Adrenal gland (tissue), 12 donors: ENCODE results near the gene TDRD9. TPM values are rescaled to one million over a fixed set of nuclear protein-coding genes. Genes with fewer than 3 reads are reported as not detected.
"Not testable (repeated sequence)": the region's sequence is repeated elsewhere in the genome, so short reads cannot be mapped to it uniquely, and the experiment has no call there.

Experiments
- DNase-seq, 7 donors: peaks; one replicate each; pipeline ENCODE4 v3.0.0-alpha.2; 2019 to 2020
- H3K27ac ChIP-seq, 5 donors: fragments of 200-600 bp; sonication (generic) in 4 of 5; 1 replicate in 3 of 5; 2 replicates in 2 of 5; pipeline versions ENCODE4 v1.5.1 to v1.8.0; 2016 to 2020; ENCODE audit warnings: mild to moderate bottlenecking in 1 of 5
- H3K27me3 ChIP-seq: fragments of 200-600 bp; 2 replicates; pipeline ENCODE4 v1.8.0; 2021
- H3K36me3 ChIP-seq, 2 donors: fragments of 200-600 bp; replicated peaks in 1 of 2; 1 replicate in 1 of 2; 2 replicates in 1 of 2; pipeline versions ENCODE4 v1.5.1 to v1.8.0; 2018 to 2022
- H3K4me1 ChIP-seq, 2 donors: fragments of 200-600 bp; replicated peaks in 1 of 2; 1 replicate in 1 of 2; 2 replicates in 1 of 2; pipeline versions ENCODE4 v1.5.1 to v1.8.0; 2018 to 2021
- H3K4me3 ChIP-seq, 4 donors: fragments of 200-600 bp; sonication (generic) in 3 of 4; one replicate each; pipeline ENCODE4 v1.5.1; 2016 to 2018
- H3K9me3 ChIP-seq, 3 donors: fragments of 200-600 bp; sonication (generic) in 1 of 3; replicated peaks in 1 of 3; 1 replicate in 2 of 3; 2 replicates in 1 of 3; pipeline versions ENCODE4 v1.5.1 to v1.8.0; 2016 to 2021
- POLR2A ChIP-seq, 2 donors: fragments of 450-650 bp; IDR thresholded peaks; one replicate each; pipeline ENCODE4 v1.6.1; 2017; ENCODE audit warnings: antibody characterized with exemption in 2 of 2, mild to moderate bottlenecking in 2 of 2, moderate library complexity in 1 of 2
- WGBS, 4 donors: extraction: QIAGEN DNeasy Blood & Tissue Kit in 2 of 4; methylation state at CpG; one replicate each; pipeline versions ENCODE4 v1.1.5 to v1.1.7; 2013 to 2017; 5-methylcytosine and 5-hydroxymethylcytosine counted together
- intact Hi-C, 2 donors: fragments of 100-400 bp; cut with DNase I; formaldehyde crosslinking; loops; one replicate each; pipeline versions ENCODE4 v1.14.1 to v1.15.0; 2022 to 2023
- polyA plus RNA-seq, 3 donors: library from polyadenylated mRNA; stranded (reverse); fragments of 200-250 nt in 2 of 3; fragments of 350-450 nt in 1 of 3; fragmentation: Illumina TruSeq in 1 of 3; extraction: RNeasy Lipid Tissue Mini Kit (QIAGEN cat#74804) in 1 of 3; gene quantifications; one replicate each; pipeline ENCODE4 v1.2.3, GENCODE V29; 2013 to 2014
- total RNA-seq, 9 donors: library from RNA; depleted of rRNA in 4 of 9; stranded (reverse); fragments of >200 nt in 4 of 9; fragments of 120-200 nt in 1 of 9; fragmentation: NEBNext Ultra II Directional in 1 of 9; extraction: Animal tissue kit (Norgen Biotek cat#: 25700) in 1 of 9; gene quantifications; one replicate each; pipeline versions ENCODE4 v1.1.0 to v1.2.4, GENCODE V29; 2013 to 2023
- TF ChIP-seq, protein P1 (sequence below), 6 experiments: fragments of 450-650 bp in 4 of 6; fragments of 200-600 bp in 2 of 6; sonication (generic) in 1 of 6; IDR thresholded peaks; 1 replicate in 5 of 6; 2 replicates in 1 of 6; pipeline versions ENCODE4 v1.5.1 to v1.8.0; 2016 to 2021; ENCODE audit warnings: antibody characterized with exemption in 6 of 6, mild to moderate bottlenecking in 2 of 6, moderate library complexity in 1 of 6
- donor health status: healthy with polysubstance abuse.
- donor health status: Bipolar disorder and iron deficiency.
- donor health status: DM: yes; HTN: yes; CAD: no.
- donor health status: DM: no; HTN: no; CAD: no.
- donor health status: DM: no; HTN: no; CAD: no.
- donor health status: DM: yes; HTN: yes; CAD: no.

The TDRD9 gene
- total and polyA plus RNA-seq, 12 donors: 0.06 to 7.8 (median 3.0) TPM

DNA sequence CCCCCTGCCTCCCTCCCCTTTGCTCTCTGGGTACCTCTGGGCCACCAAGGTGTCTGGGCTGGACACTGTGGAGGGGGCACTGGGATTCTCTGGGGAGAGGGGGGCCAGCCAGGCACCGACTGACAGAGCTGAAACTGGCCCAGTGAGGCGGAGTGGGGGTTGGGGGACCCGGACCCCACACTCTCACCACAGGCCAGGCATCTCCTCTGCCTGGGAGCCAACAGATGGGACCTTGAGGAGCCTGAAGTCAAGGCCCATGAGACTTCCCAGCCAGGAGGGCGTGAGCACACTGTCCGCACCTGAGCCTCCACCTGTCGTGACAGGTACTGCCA is 41.1 kb upstream of the TDRD9 start:
- intact Hi-C loops: no loop called here
- no peaks in the 10 kb centered on the region for H3K9me3 ChIP-seq
- H3K27me3 ChIP-seq: no peaks in the 10 kb centered on the region
- TF ChIP-seq, protein P1, sequence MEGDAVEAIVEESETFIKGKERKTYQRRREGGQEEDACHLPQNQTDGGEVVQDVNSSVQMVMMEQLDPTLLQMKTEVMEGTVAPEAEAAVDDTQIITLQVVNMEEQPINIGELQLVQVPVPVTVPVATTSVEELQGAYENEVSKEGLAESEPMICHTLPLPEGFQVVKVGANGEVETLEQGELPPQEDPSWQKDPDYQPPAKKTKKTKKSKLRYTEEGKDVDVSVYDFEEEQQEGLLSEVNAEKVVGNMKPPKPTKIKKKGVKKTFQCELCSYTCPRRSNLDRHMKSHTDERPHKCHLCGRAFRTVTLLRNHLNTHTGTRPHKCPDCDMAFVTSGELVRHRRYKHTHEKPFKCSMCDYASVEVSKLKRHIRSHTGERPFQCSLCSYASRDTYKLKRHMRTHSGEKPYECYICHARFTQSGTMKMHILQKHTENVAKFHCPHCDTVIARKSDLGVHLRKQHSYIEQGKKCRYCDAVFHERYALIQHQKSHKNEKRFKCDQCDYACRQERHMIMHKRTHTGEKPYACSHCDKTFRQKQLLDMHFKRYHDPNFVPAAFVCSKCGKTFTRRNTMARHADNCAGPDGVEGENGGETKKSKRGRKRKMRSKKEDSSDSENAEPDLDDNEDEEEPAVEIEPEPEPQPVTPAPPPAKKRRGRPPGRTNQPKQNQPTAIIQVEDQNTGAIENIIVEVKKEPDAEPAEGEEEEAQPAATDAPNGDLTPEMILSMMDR (IDR thresholded peaks at IDR 0.05): no peak
- no peak for TF ChIP-seq POLR2A (IDR thresholded peaks at IDR 0.05)
- H3K36me3 ChIP-seq: no peaks in the 10 kb centered on the region
- H3K4me1 ChIP-seq: peaks cover 4 to 16% of the 10 kb centered on the region in 2 donors
- no peak overlapping the region for H3K4me3 ChIP-seq
- no peak overlapping the region for H3K27ac ChIP-seq
- DNase-seq: no peak
- WGBS, 4 donors: 60 to 92% (median 89%) methylated on average over 1 to 6 of the region's 6 CpGs

DNA sequence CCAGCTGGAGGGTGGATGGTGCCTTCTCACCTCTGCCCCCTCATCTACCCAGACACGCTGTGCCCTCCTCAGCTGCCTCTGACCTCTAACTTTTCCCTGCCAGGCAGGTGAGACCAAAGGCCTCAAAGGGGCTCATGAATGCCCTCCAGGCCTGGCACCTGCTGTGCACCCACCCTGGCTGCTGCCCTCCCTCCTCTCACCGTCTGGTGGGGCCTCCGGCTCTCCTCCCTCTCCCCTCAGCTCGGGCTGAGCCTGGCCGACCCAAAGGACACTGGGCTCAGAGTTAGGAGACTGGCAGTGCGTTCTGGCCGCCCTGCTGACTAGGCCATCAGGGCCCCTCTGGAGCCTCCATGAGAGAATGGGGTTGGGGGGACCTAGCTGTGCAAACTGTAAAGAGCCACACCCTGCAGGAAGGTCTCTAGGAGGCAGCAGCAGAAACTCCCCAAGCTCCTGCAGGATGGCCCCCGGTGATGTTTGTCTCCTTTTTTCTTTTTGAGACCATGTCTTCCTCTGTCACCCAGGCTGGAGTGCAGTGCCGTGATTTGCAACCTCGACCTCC is 40.6 kb upstream of the TDRD9 start:
- WGBS, 4 donors: 85 to 94% (median 90%) methylated on average over 5 to 10 of the region's 10 CpGs
- intact Hi-C loops: no loop called here
- no peak for TF ChIP-seq POLR2A (IDR thresholded peaks at IDR 0.05)
- TF ChIP-seq, protein P1 (IDR thresholded peaks at IDR 0.05): no peak

DNA sequence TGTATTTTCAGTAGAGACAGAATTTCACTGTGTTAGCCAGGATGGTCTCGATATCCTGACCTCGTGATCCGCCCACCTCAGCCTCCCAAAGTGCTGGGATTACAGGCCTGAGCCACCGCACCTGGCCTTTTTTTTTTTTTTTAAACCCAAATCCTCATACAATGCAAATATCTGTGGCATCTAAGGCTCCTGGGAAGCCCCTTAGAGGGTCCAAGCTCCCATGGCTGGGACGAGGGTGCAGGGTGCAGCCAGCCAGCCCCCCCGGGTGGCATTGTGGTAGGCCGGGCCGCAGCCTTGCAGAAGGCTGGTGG is 39.3 kb upstream of the TDRD9 start:
- H3K27ac ChIP-seq, H3K27me3 ChIP-seq, DNase-seq, H3K9me3 ChIP-seq, intact Hi-C loops, H3K36me3 ChIP-seq, H3K4me3 ChIP-seq: not testable (repeated sequence)
- H3K4me1 ChIP-seq: peaks cover 4 to 12% of the 10 kb centered on the region in 2 donors
- WGBS, 4 donors: 53 to 93% (median 80%) methylated on average over 4 to 8 of the region's 8 CpGs

More for the DNA sequence above, 40.6 kb upstream of the TDRD9 start:
- no peak for DNase-seq
- Histone ChIP-seq H3K4me3 (no peak overlapping the region), H3K27ac (no peak overlapping the region), H3K4me1 (peaks cover 4 to 12% of the 10 kb centered on the region in 2 donors), H3K9me3 (no peaks in the 10 kb centered on the region), H3K36me3 (no peaks in the 10 kb centered on the region), H3K27me3 (no peaks in the 10 kb centered on the region)

DNA sequence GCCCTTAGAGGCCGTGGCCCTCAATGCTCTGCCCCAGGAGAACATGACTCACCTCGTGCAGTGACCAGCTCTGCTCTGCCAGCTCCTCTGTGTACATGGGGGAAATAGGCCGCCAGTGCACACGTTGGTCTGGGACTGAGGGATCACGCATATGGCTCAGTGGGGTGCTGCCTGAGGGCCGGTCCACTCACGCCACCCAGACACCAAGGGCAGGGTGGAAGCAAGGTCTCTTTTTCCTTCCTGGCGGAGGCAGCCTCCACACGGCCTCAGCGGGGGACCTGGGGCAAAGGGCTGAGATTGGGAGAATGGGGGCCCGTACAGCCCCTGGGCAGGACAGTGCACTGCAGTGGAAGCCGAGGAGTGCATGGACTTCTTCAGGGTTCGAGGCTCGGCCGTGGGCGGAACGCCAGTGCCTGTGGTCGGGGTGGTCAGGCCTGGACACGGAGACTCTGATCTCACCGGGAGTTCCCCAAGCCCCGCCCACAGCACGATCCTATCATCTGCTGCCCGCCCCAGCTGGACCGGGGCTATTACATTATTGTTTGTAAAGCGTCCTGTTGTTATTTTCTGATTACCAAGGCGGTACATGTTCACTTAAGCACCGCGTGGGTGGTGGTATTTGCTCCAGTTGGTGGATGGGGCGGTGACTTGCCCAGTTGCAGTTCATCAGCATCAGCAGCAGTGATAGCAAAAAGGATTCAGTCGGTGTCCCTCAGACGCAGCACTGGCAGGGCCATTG is 38.8 kb upstream of the TDRD9 start:
- H3K36me3 ChIP-seq: no peaks in the 10 kb centered on the region
- WGBS, 4 donors: 70 to 80% (median 73%) methylated on average over 15 to 31 of the region's 31 CpGs
- no peak for TF ChIP-seq POLR2A (IDR thresholded peaks at IDR 0.05)
- TF ChIP-seq, protein P1 (IDR thresholded peaks at IDR 0.05): no peak
- H3K27me3 ChIP-seq: no peaks in the 10 kb centered on the region
- H3K4me1 ChIP-seq: peaks cover 5 to 12% of the 10 kb centered on the region in 2 donors
- H3K9me3 ChIP-seq: no peaks in the 10 kb centered on the region
- intact Hi-C loops: loop anchor here in 1 of 2 donors (10.0 kb wide), 1 partner anchor 75 kb away; no protein-coding TSS in a partner anchor
- peak in 4 of 7 donors; percentile 57 to 69 (median 62) for DNase-seq
- peak overlapping the region in 1 of 5 donors; percentile 45 for H3K27ac ChIP-seq
- no peak overlapping the region for H3K4me3 ChIP-seq

DNA sequence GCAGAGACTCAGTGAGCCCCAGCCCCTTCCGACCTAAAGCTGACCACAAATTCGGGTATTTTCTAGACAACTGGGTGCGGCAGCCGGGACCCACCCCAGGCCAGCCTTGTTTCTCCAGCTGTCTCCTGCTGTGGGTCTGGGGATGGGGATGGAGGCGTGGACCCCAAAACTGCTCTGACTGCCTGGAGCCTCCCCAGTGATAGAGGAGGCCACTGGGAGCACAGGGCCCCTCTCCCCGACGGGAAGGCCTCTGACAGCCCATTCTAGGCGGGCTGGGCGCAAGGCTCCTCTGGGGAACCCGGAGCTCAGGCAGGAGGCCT is 38.2 kb upstream of the TDRD9 start:
- 87 to 92% (median 90%) methylated on average over 5 to 10 of the region's 10 CpGs for WGBS, 4 donors
- Histone ChIP-seq H3K4me3 (no peak overlapping the region), H3K36me3 (no peaks in the 10 kb centered on the region), H3K27me3 (no peaks in the 10 kb centered on the region), H3K27ac (no peak overlapping the region), H3K4me1 (peaks cover 8 to 12% of the 10 kb centered on the region in 2 donors), H3K9me3 (no peaks in the 10 kb centered on the region)
- intact Hi-C loops: loop anchor here in 1 of 2 donors (10.0 kb wide), 1 partner anchor 75 kb away; no protein-coding TSS in a partner anchor
- no peak for DNase-seq
- no peak for TF ChIP-seq POLR2A (IDR thresholded peaks at IDR 0.05)
- TF ChIP-seq, protein P1 (IDR thresholded peaks at IDR 0.05): no peak
